GM23338 (cell line): ENCODE data around the gene NCKAP5. TPM values are rescaled to one million over a fixed set of nuclear protein-coding genes. Genes with fewer than 3 reads are reported as not detected.

Source experiments
- ATAC-seq: fragments of 200-7000 bp; cut with Tn5 transposase; 3 replicates; pipeline ENCODE4 v1.9.1; 2020
- DNase-seq: peaks from one replicate; pipeline ENCODE4 v3.0.0-alpha.2; 2015; ENCODE audit warnings: low spot score
- H2AFZ ChIP-seq: fragments of 200-600 bp; sonication (generic); 2 replicates; pipeline ENCODE4 v1.8.0; 2016; ENCODE audit warnings: antibody characterized with exemption, mild to moderate bottlenecking, moderate library complexity
- H3F3A ChIP-seq: fragments of 200-600 bp; sonication (generic); replicated peaks from 2 replicates; pipeline ENCODE4 v1.8.0; 2017; ENCODE audit warnings: antibody characterized with exemption, mixed run types, low read depth
- H3K27ac ChIP-seq: fragments of 200-600 bp; sonication (generic); 2 replicates; pipeline ENCODE4 v1.6.1; 2016; ENCODE audit warnings: low read depth
- H3K27me3 ChIP-seq: fragments of 200-600 bp; sonication (generic); 2 replicates; pipeline ENCODE4 v1.8.0; 2016; ENCODE audit warnings: mild to moderate bottlenecking, mixed run types, moderate library complexity; ENCODE audit not compliant: insufficient read depth
- H3K36me3 ChIP-seq: fragments of 200-600 bp; sonication (generic); 2 replicates; pipeline ENCODE4 v1.8.0; 2016; ENCODE audit warnings: mild to moderate bottlenecking; ENCODE audit not compliant: insufficient read depth
- H3K4me1 ChIP-seq: fragments of 200-600 bp; sonication (generic); 2 replicates; pipeline ENCODE4 v1.8.0; 2016; ENCODE audit warnings: mild to moderate bottlenecking, moderate library complexity; ENCODE audit not compliant: insufficient read depth
- H3K4me2 ChIP-seq: fragments of 200-600 bp; sonication (generic); 2 replicates; pipeline ENCODE4 v1.7.1; 2017; ENCODE audit warnings: mixed run types
- H3K4me3 ChIP-seq: fragments of 200-600 bp; sonication (generic); 2 replicates; pipeline ENCODE4 v1.6.1; 2016; ENCODE audit warnings: mixed run types
- H3K79me2 ChIP-seq: fragments of 200-600 bp; sonication (generic); replicated peaks from 2 replicates; pipeline ENCODE4 v1.8.0; 2017; ENCODE audit warnings: mild to moderate bottlenecking; ENCODE audit not compliant: insufficient read depth
- H3K9me2 ChIP-seq: fragments of 200-600 bp; sonication (generic); 2 replicates; pipeline ENCODE4 v1.8.0; 2017; ENCODE audit not compliant: insufficient read depth
- H4K20me1 ChIP-seq: fragments of 200-600 bp; sonication (generic); replicated peaks from 2 replicates; pipeline ENCODE4 v1.8.0; 2017; ENCODE audit warnings: mild to moderate bottlenecking; ENCODE audit not compliant: insufficient read depth
- H3K27ac Mint-ChIP-seq: 2 replicates; pipeline ENCODE4 v1.8.0; 2020; ENCODE audit warnings: inconsistent platforms, mild to moderate bottlenecking, moderate library complexity, mixed read lengths
- H3K27me3 Mint-ChIP-seq: 3 replicates; pipeline ENCODE4 v1.8.0; 2022; ENCODE audit warnings: low read depth, mild to moderate bottlenecking, moderate library complexity, mixed read lengths, inconsistent platforms; ENCODE audit not compliant: insufficient read depth, poor library complexity
- H3K36me3 Mint-ChIP-seq: 3 replicates; pipeline ENCODE4 v1.8.0; 2021; ENCODE audit warnings: low read depth, mild to moderate bottlenecking, inconsistent platforms, moderate library complexity, mixed read lengths
- H3K4me1 Mint-ChIP-seq: 3 replicates; pipeline ENCODE4 v1.8.0; 2020; ENCODE audit warnings: mild to moderate bottlenecking, inconsistent platforms, mixed read lengths
- H3K4me3 Mint-ChIP-seq: 3 replicates; pipeline ENCODE4 v1.8.0; 2021; ENCODE audit warnings: moderate library complexity, mild to moderate bottlenecking, inconsistent platforms, mixed read lengths
- H3K9me3 Mint-ChIP-seq: 3 replicates; pipeline ENCODE4 v1.8.0; 2020; ENCODE audit warnings: moderate library complexity, mild to moderate bottlenecking, inconsistent platforms, mixed read lengths
- CREB1 ChIP-seq: fragments of 250-450 bp; sonication (Bioruptor Pico); IDR thresholded peaks from 2 replicates; pipeline ENCODE4 v1.5.0; 2020; ENCODE audit warnings: low read depth, mild to moderate bottlenecking, moderate library complexity
- JUNB ChIP-seq: IDR thresholded peaks from one replicate; pipeline ENCODE4 v1.6.1; 2016; ENCODE audit warnings: antibody characterized with exemption; ENCODE audit not compliant: unreplicated experiment
- NANOG ChIP-seq: IDR thresholded peaks from 2 replicates; pipeline ENCODE4 v1.6.1; 2016; ENCODE audit warnings: antibody characterized with exemption, borderline replicate concordance
- REST ChIP-seq: IDR thresholded peaks from one replicate; pipeline ENCODE4 v1.6.1; 2018; ENCODE audit warnings: antibody characterized with exemption; ENCODE audit not compliant: unreplicated experiment
- STAT1 ChIP-seq: IDR thresholded peaks from one replicate; pipeline ENCODE4 v1.6.1; 2016; ENCODE audit warnings: antibody characterized with exemption; ENCODE audit not compliant: unreplicated experiment
- ZNF114 ChIP-seq: fragments of 250-450 bp; sonication (Bioruptor Pico); IDR thresholded peaks from 2 replicates; pipeline ENCODE4 v1.5.0; 2020; ENCODE audit warnings: mild to moderate bottlenecking, moderate library complexity
- ZNF331 ChIP-seq: fragments of 250-450 bp; sonication (Bioruptor Pico); IDR thresholded peaks from 2 replicates; pipeline ENCODE4 v1.5.0; 2020; ENCODE audit warnings: low read depth, mild to moderate bottlenecking, moderate library complexity
- ZNF462 ChIP-seq: fragments of 250-450 bp; sonication (Bioruptor Pico); IDR thresholded peaks from 2 replicates; pipeline ENCODE4 v1.5.0; 2020; ENCODE audit warnings: mild to moderate bottlenecking, moderate library complexity
- polyA plus RNA-seq: library from polyadenylated mRNA; unstranded; fragments of >200 nt; fragmentation: Nextera tagmentation; extraction: Ambion mirVana; gene quantifications from 2 replicates; pipeline ENCODE4 v1.2.1, GENCODE V29; 2016
- total RNA-seq: library from RNA; depleted of rRNA; stranded (reverse); fragments of >200 nt; shearing (Covaris generic); gene quantifications from 2 replicates; pipeline ENCODE4 v1.2.3, GENCODE V29; 2014

The NCKAP5 gene
- total and polyA plus RNA-seq, 2 experiments from 2014 or later = 0.34 to 0.73 TPM

- Histone ChIP-seq H3K4me2 (no peak overlapping the region), H3K79me2 (no peaks in the 10 kb centered on the region), H4K20me1 (no peaks in the 10 kb centered on the region), H3K4me3 (no peak overlapping the region), H3K4me1 (no peaks in the 10 kb centered on the region), H3F3A (no peaks in the 10 kb centered on the region), H2AFZ (no peak overlapping the region), H3K9me2 (no peaks in the 10 kb centered on the region), H3K36me3 (no peaks in the 10 kb centered on the region), H3K27ac (no peak overlapping the region), H3K27me3 (no peaks in the 10 kb centered on the region)
- Mint-ChIP-seq H3K27ac (no peak overlapping the region), H3K4me1 (no peaks in the 10 kb centered on the region), H3K9me3 (no peaks in the 10 kb centered on the region), H3K27me3 (no peaks in the 10 kb centered on the region), H3K36me3 (no peaks in the 10 kb centered on the region), H3K4me3 (no peak overlapping the region)
- ATAC-seq (no peak), DNase-seq (no peak)
- TF ChIP-seq STAT1 = no peak
- TF ChIP-seq NANOG = no peak
- no peak for TF ChIP-seq REST
- no peak for TF ChIP-seq JUNB
- no peak for TF ChIP-seq CREB1 (CRISPR knock-in tag)
- no peak for TF ChIP-seq ZNF114 (CRISPR knock-in tag)
These were observed 64.3 kb downstream of the NCKAP5 start for GRCh38 chr2:133503927-133504326.

GRCh38 chr2:133503323-133503722, 64.9 kb downstream of the NCKAP5 start:
- no peak overlapping the region for H3K27ac ChIP-seq
- TF ChIP-seq ZNF462 (CRISPR knock-in tag) (no peak), NANOG (no peak), ZNF331 (CRISPR knock-in tag) (no peak), STAT1 (no peak), REST (no peak), CREB1 (CRISPR knock-in tag) (no peak), ZNF114 (CRISPR knock-in tag) (no peak)

More at GRCh38 chr2:133503323-133503722, 64.9 kb downstream of the NCKAP5 start:
- Histone ChIP-seq H3K79me2 (no peaks in the 10 kb centered on the region), H3K4me3 (no peak overlapping the region), H4K20me1 (no peaks in the 10 kb centered on the region), H3K4me1 (no peaks in the 10 kb centered on the region), H3F3A (no peaks in the 10 kb centered on the region), H3K36me3 (no peaks in the 10 kb centered on the region), H3K27me3 (no peaks in the 10 kb centered on the region), H3K4me2 (no peak overlapping the region), H2AFZ (no peak overlapping the region), H3K9me2 (no peaks in the 10 kb centered on the region)
- no peaks in the 10 kb centered on the region for H3K36me3 Mint-ChIP-seq
- H3K27ac Mint-ChIP-seq = no peak overlapping the region
- peaks cover under 1% of the 10 kb centered on the region; the same call in 1 of the 3 replicates for H3K4me1 Mint-ChIP-seq
- no peaks in the 10 kb centered on the region for H3K9me3 Mint-ChIP-seq
- no peak for DNase-seq
- no peak overlapping the region for H3K4me3 Mint-ChIP-seq
- ATAC-seq = no peak
- H3K27me3 Mint-ChIP-seq = no peaks in the 10 kb centered on the region
